NAMALWA (cell line): ENCODE measurements around the gene PLEKHO2.
A peak's percentile ranks its signal among the peaks of the same experiment; 100 is the strongest.

Experiments
- DNase-seq: peaks from one replicate; pipeline ENCODE4 v3.0.0-alpha.2; 2015; ENCODE audit warnings: low spot score

The PLEKHO2 gene

DNA sequence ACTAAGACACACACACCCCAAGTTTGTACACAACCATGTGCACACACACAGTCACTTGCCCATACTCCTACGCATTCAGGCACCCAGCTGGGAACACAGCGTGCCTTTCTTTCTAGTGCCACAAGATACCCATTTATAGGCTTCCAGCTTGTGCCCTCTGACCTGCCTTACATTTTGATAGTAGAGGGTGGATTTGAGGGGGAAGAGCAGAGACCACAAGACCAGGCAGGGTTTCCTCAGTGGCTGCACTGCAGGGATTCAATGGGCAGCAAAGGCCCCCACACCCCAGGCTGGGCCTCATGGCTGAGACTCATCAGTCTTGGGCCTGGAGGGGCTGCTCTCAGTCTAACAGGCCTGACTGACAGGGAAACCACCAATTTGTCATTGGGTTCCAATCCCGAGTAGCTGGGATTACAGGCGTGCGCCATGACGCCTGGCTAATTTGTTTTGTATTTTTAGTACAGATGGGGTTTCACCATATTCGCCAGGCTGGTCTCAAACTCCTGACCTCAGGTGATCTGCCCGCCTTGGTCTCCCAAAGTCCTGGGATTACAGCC lies 51.2 kb downstream of the PLEKHO2 start:
- peak; percentile 28 for DNase-seq

- peak; percentile 98 for DNase-seq
Observed at GRCh38 chr15:64893481-64894394, 52.0 kb downstream of the PLEKHO2 start.

GRCh38 chr15:64894395-64895056 lies 52.8 kb downstream of the PLEKHO2 start:
- peak; percentile 84 for DNase-seq

DNA sequence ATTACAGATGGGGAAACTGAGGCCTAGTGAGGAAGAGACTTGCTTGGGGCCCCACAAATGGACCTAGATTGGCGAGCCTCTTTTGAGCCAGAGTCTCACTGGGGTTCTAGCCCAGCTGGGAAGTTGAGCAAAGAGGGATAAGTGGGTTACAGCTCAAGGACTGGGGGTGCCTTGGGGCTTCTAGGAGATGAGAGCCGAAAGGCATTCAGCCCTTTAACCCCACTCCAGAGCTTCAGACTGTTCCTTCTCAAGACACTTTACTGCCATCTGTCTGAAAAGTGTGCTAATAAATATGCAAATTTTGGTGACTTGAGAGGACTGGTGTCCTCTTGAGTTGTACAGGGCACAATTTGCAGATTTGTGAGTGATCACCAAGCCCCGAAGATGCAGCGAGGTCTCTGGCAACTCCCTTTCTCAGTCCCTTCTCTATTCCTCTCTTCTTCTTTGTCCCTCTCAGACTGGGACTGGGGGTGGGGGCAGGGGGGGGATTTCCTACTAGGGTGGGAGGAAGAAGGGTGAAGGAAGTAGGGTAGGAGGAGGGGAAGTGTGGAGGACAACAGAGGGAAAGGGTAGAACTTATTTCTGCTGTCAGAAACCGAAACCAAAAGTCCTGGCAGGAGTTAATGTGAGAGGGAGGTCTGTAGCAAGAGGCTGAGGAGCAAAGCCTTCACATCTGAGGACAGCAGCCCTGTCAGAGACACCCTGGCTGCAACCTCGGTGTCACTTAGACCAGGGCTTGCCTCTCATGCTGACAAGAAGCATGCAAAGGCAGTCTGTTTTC lies 53.8 kb downstream of the PLEKHO2 start:
- DNase-seq = peak; percentile 93

DNA sequence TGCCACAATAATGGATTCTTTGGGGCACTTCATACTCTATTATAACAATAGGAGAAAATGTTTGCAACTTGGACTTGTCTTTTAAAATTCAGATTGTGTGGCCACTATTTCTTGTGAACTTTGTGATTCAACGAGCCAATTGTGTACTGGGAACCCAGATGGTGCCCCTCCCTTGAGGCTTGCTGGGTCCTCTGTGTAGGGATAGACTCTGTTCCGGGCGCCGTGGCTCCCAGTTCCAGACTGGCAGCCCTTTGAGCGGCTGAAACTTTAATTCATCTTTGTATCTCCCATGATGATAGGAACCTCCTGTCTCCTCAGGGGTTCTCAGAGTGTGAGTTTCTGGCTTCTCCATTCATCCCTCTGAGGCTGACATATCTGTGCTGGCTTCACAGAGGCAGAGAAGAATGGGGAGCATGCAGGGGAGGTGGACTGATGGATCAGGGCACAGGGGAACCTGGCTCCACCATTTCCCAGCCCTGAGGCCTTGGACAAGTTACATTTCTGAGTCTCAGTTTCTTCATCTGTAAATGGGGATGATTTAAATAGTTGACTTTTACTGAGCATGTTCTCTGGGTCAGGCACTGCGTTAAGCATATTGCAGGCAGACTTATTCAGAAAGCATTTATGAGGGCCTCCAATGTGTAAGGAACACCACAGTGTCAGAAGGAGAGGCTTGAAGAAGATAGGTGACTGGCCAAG lies 54.8 kb downstream of the PLEKHO2 start:
- no peak for DNase-seq

- DNase-seq = no peak
Observed at GRCh38 chr15:64897345-64897985, 55.8 kb downstream of the PLEKHO2 start.

- no peak for DNase-seq
Observed at GRCh38 chr15:64898406-64898805, 56.7 kb downstream of the PLEKHO2 start.

DNA sequence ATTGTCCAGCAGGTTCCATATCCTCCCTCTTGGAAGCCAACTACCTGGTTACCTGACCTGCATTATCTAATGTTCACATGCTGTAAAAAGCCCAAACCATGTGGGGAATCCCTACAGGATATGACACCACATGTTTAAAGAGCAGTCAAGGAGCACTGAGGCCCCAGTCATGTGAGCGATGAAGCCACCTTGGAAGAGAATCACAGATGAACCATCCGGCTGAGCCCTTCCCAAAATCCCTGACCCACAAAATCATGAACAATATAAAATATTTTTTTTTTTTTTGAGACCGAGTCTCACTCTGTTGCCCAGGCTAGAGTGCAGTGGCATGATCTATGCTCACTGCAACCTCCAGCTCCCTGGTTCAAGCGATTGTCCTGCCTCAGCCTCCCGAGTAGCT lies 59.4 kb downstream of the PLEKHO2 start:
- DNase-seq = no peak

GRCh38 chr15:64901914-64902313 lies 60.2 kb downstream of the PLEKHO2 start:
- no peak for DNase-seq

- DNase-seq = no peak
Observed at GRCh38 chr15:64902863-64903262, 61.1 kb downstream of the PLEKHO2 start.

DNA sequence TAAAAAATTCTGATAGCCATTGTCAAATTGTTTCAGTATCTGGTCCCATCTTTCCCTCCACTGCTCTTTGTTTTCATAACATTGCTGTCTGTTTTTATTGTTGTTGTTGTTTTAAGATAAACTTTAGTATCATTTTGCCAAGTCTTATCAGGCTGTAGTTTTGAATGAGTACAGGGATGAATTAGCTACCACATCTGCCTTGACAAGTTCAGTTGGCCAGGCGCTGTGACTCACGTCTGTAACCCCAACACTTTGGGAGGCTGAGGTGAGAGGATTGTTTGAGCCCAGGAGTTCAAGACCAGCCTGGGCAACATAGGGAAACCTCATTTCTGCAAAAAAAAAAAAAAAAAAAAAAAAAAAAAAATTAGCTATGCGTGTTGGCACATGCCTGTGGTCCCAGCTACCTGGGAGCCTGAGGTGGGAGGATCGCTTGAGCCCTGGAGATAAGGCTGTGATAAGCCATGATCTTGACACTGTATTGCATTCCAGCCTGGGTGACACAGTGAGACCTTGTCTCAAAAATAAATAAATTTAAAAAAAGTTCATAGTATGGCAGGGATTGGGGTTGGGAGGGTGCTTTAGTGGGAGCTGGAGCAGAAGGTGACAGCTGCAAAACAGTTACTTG lies 61.7 kb downstream of the PLEKHO2 start:
- DNase-seq = no peak

- no peak for DNase-seq
Observed at GRCh38 chr15:64904189-64904588, 62.5 kb downstream of the PLEKHO2 start.

- DNase-seq = peak; percentile 81
Observed at GRCh38 chr15:64905119-64905831, 63.6 kb downstream of the PLEKHO2 start.

GRCh38 chr15:64905941-64906340 lies 64.2 kb downstream of the PLEKHO2 start:
- DNase-seq = no peak

GRCh38 chr15:64906402-64906801 lies 64.7 kb downstream of the PLEKHO2 start:
- no peak for DNase-seq

DNA sequence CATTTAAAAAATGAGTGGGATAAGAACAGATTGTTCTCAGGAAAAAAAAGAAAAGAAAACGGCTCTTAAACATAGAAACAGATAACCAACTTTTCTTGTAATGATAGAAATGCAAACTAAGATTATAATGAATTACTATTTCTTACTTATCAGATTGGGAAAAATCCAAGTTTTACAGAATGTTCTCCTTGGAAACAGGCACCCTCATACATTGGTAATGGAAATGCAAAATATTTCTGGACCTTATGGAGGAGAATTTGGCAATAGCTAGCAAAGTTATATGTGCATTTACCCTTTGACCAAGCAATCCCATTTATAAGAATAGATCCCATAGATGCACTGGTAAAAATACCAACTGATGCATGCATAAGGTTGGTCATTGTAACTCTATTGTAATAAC lies 66.3 kb downstream of the PLEKHO2 start:
- no peak for DNase-seq

- no peak for DNase-seq
Observed at GRCh38 chr15:64909546-64909945, 67.8 kb downstream of the PLEKHO2 start.

DNA sequence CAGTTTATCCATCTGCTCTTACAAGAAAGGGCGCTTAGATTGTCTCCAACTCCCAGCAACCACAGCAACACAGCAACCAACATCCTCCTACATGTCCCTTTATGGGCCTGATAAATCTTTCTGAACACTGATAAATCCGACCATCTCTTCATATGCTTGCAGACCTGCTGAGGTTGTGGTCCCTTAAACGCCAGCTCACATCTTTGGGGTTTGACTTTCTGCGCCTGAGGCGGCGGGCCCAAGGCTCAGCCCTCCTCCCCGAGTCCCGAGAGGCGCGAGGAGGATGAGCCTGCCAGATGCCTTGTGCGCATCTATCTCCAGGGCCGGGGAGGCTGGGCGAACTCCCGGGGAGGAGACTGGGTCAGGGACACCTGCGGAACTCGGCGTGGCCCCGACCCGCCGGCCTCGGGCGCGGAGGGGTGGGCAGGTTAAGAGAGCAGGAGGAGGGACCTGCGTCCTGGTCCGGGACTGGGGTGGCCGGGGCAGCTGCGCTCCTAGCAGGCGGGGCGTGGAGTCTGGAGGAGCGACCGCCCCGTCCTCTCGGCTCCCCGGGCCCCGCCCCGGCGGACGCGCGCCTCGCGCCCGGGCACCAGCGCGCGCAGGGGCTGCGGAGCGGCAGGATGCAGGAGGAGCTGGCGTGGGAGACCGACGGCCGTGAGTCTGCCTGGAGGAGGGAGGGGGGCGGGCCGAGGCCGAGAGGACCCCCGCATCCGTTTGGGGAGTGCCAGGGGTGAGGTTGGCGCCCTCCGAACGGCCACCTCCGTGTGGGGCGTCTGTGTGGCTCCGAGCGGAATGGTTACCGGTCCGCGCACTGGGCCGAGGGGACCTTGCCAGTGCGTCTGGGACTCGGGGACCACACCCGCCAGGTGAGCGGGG lies 69.8 kb downstream of the PLEKHO2 start, which contains the start of gene ANKDD1A:
TSS of gene ANKDD1A (plus strand) at position 592 of the 876 bp plus-strand sequence. CDS start at position 621, 29 bp downstream.
- DNase-seq = no peak
